Measurements from ENCODE around the gene TNFAIP8L3. TPM values are rescaled to one million over a fixed set of nuclear protein-coding genes. Genes with fewer than 3 reads are reported as not detected.

The TNFAIP8L3 gene
- total and polyA plus RNA-seq, 2 of the 4 experiments (the other 2 are of a cell fraction): 0.29 to 0.90 TPM

DNA sequence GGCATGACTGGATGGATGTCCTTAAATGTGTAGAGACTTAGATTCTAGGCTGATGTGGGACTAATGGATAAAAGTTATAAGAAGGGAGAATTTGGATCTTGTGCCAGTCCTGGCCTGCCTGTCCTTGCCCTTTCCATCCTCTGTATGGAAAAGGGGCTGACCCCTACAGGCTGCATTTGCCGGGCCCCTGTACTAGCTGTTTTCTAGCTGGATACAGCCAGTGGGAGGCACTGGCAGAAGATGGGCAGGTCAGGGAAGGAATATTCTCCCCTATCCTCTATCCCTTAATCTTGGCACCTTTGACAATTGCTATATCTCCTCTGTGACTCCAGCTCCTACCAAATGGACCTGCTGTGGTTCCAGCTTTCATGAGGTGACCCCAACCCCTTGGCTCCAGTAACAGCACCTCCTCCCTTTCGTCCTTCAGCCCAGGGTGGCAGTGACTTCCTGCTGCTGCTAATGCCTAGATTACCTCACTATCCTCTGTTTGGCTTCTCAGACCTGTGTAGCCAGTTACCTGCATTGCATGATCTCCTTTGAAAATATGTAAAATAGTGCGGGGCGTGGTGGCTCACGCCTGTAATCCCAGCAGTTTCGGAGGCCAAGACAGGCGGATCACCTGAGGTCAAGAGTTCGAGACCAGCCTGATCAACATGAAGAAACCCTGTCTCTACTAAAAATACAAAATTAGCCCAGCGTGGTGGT lies 6.2 kb upstream of the TNFAIP8L3 start:
- no TSS peak for BruUV-seq (replicated peaks)
- dilution Hi-C loops (cut with HindIII; ENCODE audit: low sequenced_read_pairs, unreplicated experiment) (no loop called here), intact Hi-C loops (cut with micrococcal nuclease) (no loop called here), in situ Hi-C loops (cut with MboI; ENCODE audit: low sequenced_read_pairs) (no loop called here)
- no peak overlapping the region for H2BK15ac ChIP-seq (ENCODE audit: low read depth, low read length)
- H4K5ac ChIP-seq (ENCODE audit: low read depth, low read length): no peak overlapping the region
- H3K9ac ChIP-seq (ENCODE audit: low read depth, low read length): no peak overlapping the region
- no peak overlapping the region for H2BK120ac ChIP-seq (ENCODE audit: low read depth, low read length)
- H2AK9ac ChIP-seq (replicated peaks; ENCODE audit: low read depth, low read length, poor library complexity): no peak overlapping the region
- ChIA-PET CTCF (no interaction called here), POLR2A (ENCODE audit: unreplicated experiment) (no interaction called here)
- H3K4me1 ChIP-seq (ENCODE audit: control insufficient read depth, insufficient read depth, low read length): peaks cover 9% of the 10 kb centered on the region
- DNase-seq (no peak), ATAC-seq (ENCODE audit: low read depth) (no peak)
- no peak overlapping the region for H3K4me3 ChIP-seq (ENCODE audit: insufficient read depth, low read depth, low read length)
- H2AK5ac ChIP-seq (ENCODE audit: low read depth, low read length): no peak overlapping the region
- H3K27me3 ChIP-seq (ENCODE audit: control insufficient read depth, insufficient read depth, low read length): peaks cover 25% of the 10 kb centered on the region
- no peaks in the 10 kb centered on the region for H4K20me1 ChIP-seq (ENCODE audit: insufficient read depth, low read length)
- no peak overlapping the region for H4K91ac ChIP-seq (ENCODE audit: insufficient read depth, low read depth, low read length)
- H3K27ac ChIP-seq (ENCODE audit: insufficient read depth, low read length): no peak overlapping the region
- no peak overlapping the region for H3K4me2 ChIP-seq (ENCODE audit: low read depth, low read length)
- no peak for TF ChIP-seq CEBPB (IDR thresholded peaks at IDR 0.05; ENCODE audit: low read depth, low read length)
- TF ChIP-seq, protein P1, sequence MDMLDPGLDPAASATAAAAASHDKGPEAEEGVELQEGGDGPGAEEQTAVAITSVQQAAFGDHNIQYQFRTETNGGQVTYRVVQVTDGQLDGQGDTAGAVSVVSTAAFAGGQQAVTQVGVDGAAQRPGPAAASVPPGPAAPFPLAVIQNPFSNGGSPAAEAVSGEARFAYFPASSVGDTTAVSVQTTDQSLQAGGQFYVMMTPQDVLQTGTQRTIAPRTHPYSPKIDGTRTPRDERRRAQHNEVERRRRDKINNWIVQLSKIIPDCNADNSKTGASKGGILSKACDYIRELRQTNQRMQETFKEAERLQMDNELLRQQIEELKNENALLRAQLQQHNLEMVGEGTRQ (IDR thresholded peaks at IDR 0.05; ENCODE audit: low read depth, low read length): no peak
- TF ChIP-seq RFX5 (IDR thresholded peaks at IDR 0.05; ENCODE audit: low read depth, low read length): no peak
- no peak for TF ChIP-seq MAFK (IDR thresholded peaks at IDR 0.05; ENCODE audit: low read depth, low read length)
- TF ChIP-seq, protein P2, sequence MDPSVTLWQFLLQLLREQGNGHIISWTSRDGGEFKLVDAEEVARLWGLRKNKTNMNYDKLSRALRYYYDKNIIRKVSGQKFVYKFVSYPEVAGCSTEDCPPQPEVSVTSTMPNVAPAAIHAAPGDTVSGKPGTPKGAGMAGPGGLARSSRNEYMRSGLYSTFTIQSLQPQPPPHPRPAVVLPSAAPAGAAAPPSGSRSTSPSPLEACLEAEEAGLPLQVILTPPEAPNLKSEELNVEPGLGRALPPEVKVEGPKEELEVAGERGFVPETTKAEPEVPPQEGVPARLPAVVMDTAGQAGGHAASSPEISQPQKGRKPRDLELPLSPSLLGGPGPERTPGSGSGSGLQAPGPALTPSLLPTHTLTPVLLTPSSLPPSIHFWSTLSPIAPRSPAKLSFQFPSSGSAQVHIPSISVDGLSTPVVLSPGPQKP (IDR thresholded peaks at IDR 0.05; ENCODE audit: borderline replicate concordance, low read depth, low read length): no peak
- no peak for TF ChIP-seq NFE2L2 (IDR thresholded peaks at IDR 0.05; ENCODE audit: low read depth, low read length)
- no peak for TF ChIP-seq MXI1 (IDR thresholded peaks at IDR 0.05; ENCODE audit: borderline replicate concordance, low read depth, low read length)
- TF ChIP-seq SMC3 (IDR thresholded peaks at IDR 0.05; ENCODE audit: low read depth, low read length): no peak
- TF ChIP-seq, protein P3, sequence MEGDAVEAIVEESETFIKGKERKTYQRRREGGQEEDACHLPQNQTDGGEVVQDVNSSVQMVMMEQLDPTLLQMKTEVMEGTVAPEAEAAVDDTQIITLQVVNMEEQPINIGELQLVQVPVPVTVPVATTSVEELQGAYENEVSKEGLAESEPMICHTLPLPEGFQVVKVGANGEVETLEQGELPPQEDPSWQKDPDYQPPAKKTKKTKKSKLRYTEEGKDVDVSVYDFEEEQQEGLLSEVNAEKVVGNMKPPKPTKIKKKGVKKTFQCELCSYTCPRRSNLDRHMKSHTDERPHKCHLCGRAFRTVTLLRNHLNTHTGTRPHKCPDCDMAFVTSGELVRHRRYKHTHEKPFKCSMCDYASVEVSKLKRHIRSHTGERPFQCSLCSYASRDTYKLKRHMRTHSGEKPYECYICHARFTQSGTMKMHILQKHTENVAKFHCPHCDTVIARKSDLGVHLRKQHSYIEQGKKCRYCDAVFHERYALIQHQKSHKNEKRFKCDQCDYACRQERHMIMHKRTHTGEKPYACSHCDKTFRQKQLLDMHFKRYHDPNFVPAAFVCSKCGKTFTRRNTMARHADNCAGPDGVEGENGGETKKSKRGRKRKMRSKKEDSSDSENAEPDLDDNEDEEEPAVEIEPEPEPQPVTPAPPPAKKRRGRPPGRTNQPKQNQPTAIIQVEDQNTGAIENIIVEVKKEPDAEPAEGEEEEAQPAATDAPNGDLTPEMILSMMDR (conservative IDR thresholded peaks at IDR 0.05; ENCODE audit: low read depth, low read length): no peak
- TF ChIP-seq CHD1 (IDR thresholded peaks at IDR 0.05; ENCODE audit: low read depth, low read length): no peak
- no peak for TF ChIP-seq POLR2A (IDR thresholded peaks at IDR 0.05; ENCODE audit: low read depth, low read length)
- no peak for TF ChIP-seq RAD21 (IDR thresholded peaks at IDR 0.05; ENCODE audit: low read length)
- TF ChIP-seq FOS (IDR thresholded peaks at IDR 0.05; ENCODE audit: low read depth, low read length): no peak
- no peak overlapping the region for H3K14ac ChIP-seq (replicated peaks; ENCODE audit: low read depth, low read length)
- no peak overlapping the region for H4K8ac ChIP-seq (ENCODE audit: low read depth in 2 of 2, low read length in 2 of 2)
- H3K23ac ChIP-seq (ENCODE audit: low read depth, low read length): no peak overlapping the region
- H2BK5ac ChIP-seq (ENCODE audit: low read depth, low read length, poor library complexity, severe bottlenecking): no peak overlapping the region
- H3K56ac ChIP-seq (ENCODE audit: extremely low read depth, insufficient read depth, low read length): no peak overlapping the region
- no peaks in the 10 kb centered on the region for H3K36me3 ChIP-seq (ENCODE audit: control insufficient read depth, insufficient read depth, low read length)
- H2AFZ ChIP-seq (replicated peaks; ENCODE audit: low read length, poor library complexity): no peak overlapping the region
- no CpG with 5 or more reads among the region's 9 CpGs for WGBS, 2 experiments (ENCODE audit: extremely low coverage in 2 of 2, insufficient read length in 1 of 2)
- no peaks in the 10 kb centered on the region for H3K79me1 ChIP-seq (ENCODE audit: low read depth in 1 of 2, low read length in 2 of 2)
- H3K9me3 ChIP-seq (ENCODE audit: control insufficient read depth, insufficient read depth, low read length): no peaks in the 10 kb centered on the region
- H2BK20ac ChIP-seq (ENCODE audit: low read depth, low read length): no peak overlapping the region
- H3K4ac ChIP-seq (ENCODE audit: low read depth, low read length): no peak overlapping the region
- peaks cover 7% of the 10 kb centered on the region; the same call in 1 of the 2 replicates for H3K9me1 ChIP-seq (ENCODE audit: insufficient read depth, low read length)
- no peak overlapping the region for H3K18ac ChIP-seq (ENCODE audit: low read depth, low read length)
